GM21526 (cell line): ENCODE data around the gene GRIK3.

Experiments
- ATAC-seq: cut with Tn5 transposase; IDR thresholded peaks from one replicate; pipeline ENCODE4 v1.9.1; 2021; ENCODE audit warnings: moderate library complexity; ENCODE audit not compliant: unreplicated experiment, low FRiP score

GRIK3 gene

GRCh38 chr1:36984026-36984425, 50.3 kb downstream of the GRIK3 start:
- no peak for ATAC-seq

- no peak for ATAC-seq
These were observed 51.6 kb downstream of the GRIK3 start for GRCh38 chr1:36982709-36983108.

GRCh38 chr1:36981771-36982622, 52.3 kb downstream of the GRIK3 start:
- ATAC-seq = no peak

GRCh38 chr1:36981126-36981525, 53.2 kb downstream of the GRIK3 start:
- no peak for ATAC-seq

- no peak for ATAC-seq
These were observed 56.4 kb downstream of the GRIK3 start for GRCh38 chr1:36977731-36978406.

GRCh38 chr1:36975642-36976041, 58.7 kb downstream of the GRIK3 start:
- no peak for ATAC-seq

GRCh38 chr1:36973056-36973455, 61.3 kb downstream of the GRIK3 start:
- ATAC-seq = no peak

- no peak for ATAC-seq
These were observed 62.3 kb downstream of the GRIK3 start for GRCh38 chr1:36971852-36972618.

- ATAC-seq = no peak
These were observed 65.6 kb downstream of the GRIK3 start for GRCh38 chr1:36968730-36969129.

GRCh38 chr1:36966242-36966641, 68.1 kb downstream of the GRIK3 start:
- no peak for ATAC-seq

GRCh38 chr1:36965275-36966159, 68.8 kb downstream of the GRIK3 start:
- no peak for ATAC-seq

- ATAC-seq = no peak
These were observed 69.5 kb downstream of the GRIK3 start for GRCh38 chr1:36964830-36965229.

- ATAC-seq = no peak
These were observed 71.3 kb downstream of the GRIK3 start for GRCh38 chr1:36963006-36963405.

- no peak for ATAC-seq
These were observed 73.2 kb downstream of the GRIK3 start for GRCh38 chr1:36961062-36961615.

- no peak for ATAC-seq
These were observed 77.7 kb downstream of the GRIK3 start for GRCh38 chr1:36956570-36956969.

- no peak for ATAC-seq
These were observed 79.3 kb downstream of the GRIK3 start for GRCh38 chr1:36955016-36955415.

- ATAC-seq = no peak
These were observed 81.3 kb downstream of the GRIK3 start for GRCh38 chr1:36953061-36953460.

GRCh38 chr1:36951761-36952160, 82.6 kb downstream of the GRIK3 start:
- no peak for ATAC-seq

- ATAC-seq = no peak
These were observed 83.0 kb downstream of the GRIK3 start for GRCh38 chr1:36951292-36951750.
